ENCODE results near the gene RASGEF1B.

GRCh38 chr4:81455897-81456296 lies 15.8 kb downstream of the RASGEF1B start:
- TF ChIP-seq USF2 (CRISPR knock-in tag; IDR thresholded peaks at IDR 0.05) = no peak
- no peak for TF ChIP-seq SMAD3 (CRISPR knock-in tag; IDR thresholded peaks at IDR 0.05; ENCODE audit: borderline replicate concordance)
- no peak for TF ChIP-seq ELF4 (CRISPR knock-in tag; IDR thresholded peaks at IDR 0.05; ENCODE audit: low read depth)
- TF ChIP-seq NR3C1 (CRISPR knock-in tag; conservative IDR thresholded peaks at IDR 0.05; ENCODE audit: low read depth) = no peak
- no peak for TF ChIP-seq TCF7 (CRISPR knock-in tag; IDR thresholded peaks at IDR 0.05; ENCODE audit: low read depth)
- no peak for TF ChIP-seq ARID4B (CRISPR knock-in tag; IDR thresholded peaks at IDR 0.05; ENCODE audit: borderline replicate concordance)
- TF ChIP-seq CTCF (IDR thresholded peaks at IDR 0.05) = no peak

Data from WTC11 (cell line).